Right lobe of liver (tissue), 4 donors: ENCODE results near the gene SMIM3.

Experiments
- CTCF ChIP-seq, 4 donors: fragments of 200-600 bp in 3 of 4; fragments of 450-650 bp in 1 of 4; IDR thresholded peaks; one replicate each; pipeline versions ENCODE4 v1.5.1 to v1.8.0; 2016 to 2022; ENCODE audit warnings: antibody characterized with exemption in 4 of 4, mild to moderate bottlenecking in 2 of 4
- POLR2A ChIP-seq: fragments of 450-650 bp; IDR thresholded peaks from one replicate; pipeline ENCODE4 v1.6.1; 2017; ENCODE audit warnings: antibody characterized with exemption, mild to moderate bottlenecking
- donor health status: DM: no; HTN: no; CAD: no.
- donor health status: DM: no; HTN: no; CAD: no.
- donor health status: DM: no; HTN: yes; CAD: no.

GRCh38 chr5:150765799-150766169, 12.8 kb upstream of the SMIM3 start:
- TF ChIP-seq POLR2A (no peak), CTCF (IDR thresholded peaks at IDR 0.05) (no peak)
